Measurements from ENCODE around the gene SRRD. TPM values are rescaled to one million over a fixed set of nuclear protein-coding genes. Genes with fewer than 3 reads are reported as not detected.
A peak's percentile ranks its signal among the peaks of the same experiment; 100 is the strongest.

SRRD gene
- total RNA-seq, 1 donor from 2014 or later = 23.2 TPM

DNA sequence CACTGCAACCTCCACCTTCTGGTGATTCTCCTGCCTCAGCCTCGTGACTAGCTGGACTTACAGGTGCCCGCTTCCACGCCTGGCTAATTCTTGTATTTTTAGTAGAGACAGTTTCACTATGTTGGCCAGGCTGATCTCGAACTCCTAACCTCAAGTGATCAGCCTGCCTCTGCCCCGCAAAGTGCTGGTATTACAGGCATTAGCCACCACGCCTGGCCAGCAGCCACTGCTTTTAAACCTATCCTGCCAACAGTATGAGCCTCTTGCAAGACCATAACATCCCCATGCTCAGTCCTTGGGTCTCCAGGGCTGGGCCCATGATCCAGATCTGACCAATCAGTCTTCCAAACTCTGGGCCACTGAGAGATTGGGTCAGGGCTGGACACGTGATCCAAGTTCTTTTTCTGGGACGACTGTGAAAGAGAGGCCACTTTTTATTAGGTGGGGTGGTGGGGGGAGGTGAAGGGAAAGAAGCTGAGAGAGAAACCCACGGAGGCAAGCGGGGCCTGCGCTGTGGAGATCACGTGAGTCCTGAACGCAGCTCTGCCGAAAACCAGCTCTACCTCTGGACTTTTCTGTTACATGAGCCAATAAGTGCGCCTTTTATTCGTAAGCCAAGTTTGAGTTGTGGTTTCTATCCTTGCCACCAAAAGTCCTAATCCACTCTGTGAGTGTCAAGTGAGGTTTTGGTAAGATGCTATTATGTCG is 36.7 kb upstream of the SRRD start:
- DNase-seq (ENCODE audit: low spot score) = no peak
- Mint-ChIP-seq H3K27ac (ENCODE audit: unreplicated experiment) (no peak overlapping the region), H3K9me3 (ENCODE audit: low read depth) (no peaks in the 10 kb centered on the region), H3K36me3 (ENCODE audit: low read depth) (peaks cover 9% of the 10 kb centered on the region), H3K4me1 (ENCODE audit: low read depth) (no peaks in the 10 kb centered on the region), H3K27me3 (ENCODE audit: low read depth) (no peaks in the 10 kb centered on the region), H3K4me3 (ENCODE audit: unreplicated experiment) (no peak overlapping the region)
- no peak for TF ChIP-seq CTCF (IDR thresholded peaks at IDR 0.05)

DNA sequence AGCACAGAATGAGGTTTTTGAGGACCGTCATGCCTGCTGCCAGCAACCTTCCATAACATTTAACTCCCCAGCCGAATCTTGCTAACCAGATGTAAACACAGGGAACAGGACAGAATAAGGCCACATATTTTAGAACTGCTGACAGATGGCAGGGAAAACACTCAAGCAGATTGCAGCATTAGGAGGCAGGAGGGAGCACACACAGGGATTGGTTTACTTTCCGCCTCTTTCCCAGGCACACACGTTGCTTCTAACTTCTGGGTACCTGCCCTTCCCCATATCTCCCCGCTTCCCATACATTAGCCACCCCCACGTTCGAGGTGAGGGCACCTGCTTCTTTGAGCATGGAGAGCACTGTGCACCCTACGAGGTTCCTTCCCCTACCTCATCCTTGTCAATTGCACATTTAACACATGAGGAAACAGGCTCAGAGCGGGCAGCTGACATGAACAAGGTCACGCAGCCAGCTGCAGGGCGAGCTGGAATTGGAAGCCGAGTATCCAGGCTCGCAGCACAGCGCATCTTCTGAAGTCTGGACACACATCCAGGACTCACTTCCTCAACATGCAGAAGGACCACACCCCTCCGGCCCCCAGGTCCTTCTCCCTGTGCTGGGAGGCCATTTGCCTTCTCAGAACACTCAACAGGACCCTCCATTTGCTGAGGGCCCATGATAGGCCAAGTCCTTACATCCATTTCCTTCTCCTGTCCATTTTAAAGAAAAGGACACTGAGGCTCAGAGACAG is 35.9 kb upstream of the SRRD start:
- Mint-ChIP-seq H3K27me3 (ENCODE audit: low read depth) (no peaks in the 10 kb centered on the region), H3K4me3 (ENCODE audit: unreplicated experiment) (no peak overlapping the region), H3K9me3 (ENCODE audit: low read depth) (no peaks in the 10 kb centered on the region), H3K4me1 (ENCODE audit: low read depth) (no peaks in the 10 kb centered on the region), H3K27ac (ENCODE audit: unreplicated experiment) (no peak overlapping the region), H3K36me3 (ENCODE audit: low read depth) (peaks cover 11% of the 10 kb centered on the region)
- no peak for DNase-seq (ENCODE audit: low spot score)
- no peak for TF ChIP-seq CTCF (IDR thresholded peaks at IDR 0.05)

- Mint-ChIP-seq H3K9me3 (ENCODE audit: low read depth) (no peaks in the 10 kb centered on the region), H3K27me3 (ENCODE audit: low read depth) (no peaks in the 10 kb centered on the region), H3K4me1 (ENCODE audit: low read depth) (no peaks in the 10 kb centered on the region), H3K4me3 (ENCODE audit: unreplicated experiment) (no peak overlapping the region), H3K36me3 (ENCODE audit: low read depth) (peaks cover 11% of the 10 kb centered on the region), H3K27ac (ENCODE audit: unreplicated experiment) (no peak overlapping the region)
- DNase-seq (ENCODE audit: low spot score) = no peak
- no peak for TF ChIP-seq CTCF (IDR thresholded peaks at IDR 0.05)
Observed at GRCh38 chr22:26448334-26448733, 35.3 kb upstream of the SRRD start.

DNA sequence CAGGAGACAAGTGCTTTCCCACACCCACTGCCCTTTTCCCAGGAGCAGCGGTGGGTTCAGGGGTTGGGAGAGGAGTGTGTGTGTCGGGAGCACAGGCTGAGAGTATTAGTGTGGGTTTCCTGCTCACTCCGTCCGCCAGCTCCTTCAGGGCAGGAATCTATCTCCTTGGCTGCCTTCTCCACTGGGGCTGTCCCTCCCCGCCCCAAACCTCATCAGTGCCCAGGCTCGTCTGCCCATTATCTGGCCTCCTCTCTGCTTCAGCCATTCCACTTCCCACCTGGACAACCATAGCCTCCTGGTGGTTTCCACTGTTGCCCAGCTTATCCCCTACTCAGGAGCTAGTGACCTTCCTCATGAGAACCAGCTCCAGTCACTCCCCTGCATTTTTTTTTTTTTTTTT is 34.7 kb upstream of the SRRD start:
- Mint-ChIP-seq H3K27me3 (ENCODE audit: low read depth) (no peaks in the 10 kb centered on the region), H3K4me3 (ENCODE audit: unreplicated experiment) (no peak overlapping the region), H3K4me1 (ENCODE audit: low read depth) (no peaks in the 10 kb centered on the region), H3K9me3 (ENCODE audit: low read depth) (no peaks in the 10 kb centered on the region), H3K36me3 (ENCODE audit: low read depth) (peaks cover 13% of the 10 kb centered on the region), H3K27ac (ENCODE audit: unreplicated experiment) (peak overlapping the region; percentile 43)
- no peak for TF ChIP-seq CTCF (IDR thresholded peaks at IDR 0.05)
- no peak for DNase-seq (ENCODE audit: low spot score)

DNA sequence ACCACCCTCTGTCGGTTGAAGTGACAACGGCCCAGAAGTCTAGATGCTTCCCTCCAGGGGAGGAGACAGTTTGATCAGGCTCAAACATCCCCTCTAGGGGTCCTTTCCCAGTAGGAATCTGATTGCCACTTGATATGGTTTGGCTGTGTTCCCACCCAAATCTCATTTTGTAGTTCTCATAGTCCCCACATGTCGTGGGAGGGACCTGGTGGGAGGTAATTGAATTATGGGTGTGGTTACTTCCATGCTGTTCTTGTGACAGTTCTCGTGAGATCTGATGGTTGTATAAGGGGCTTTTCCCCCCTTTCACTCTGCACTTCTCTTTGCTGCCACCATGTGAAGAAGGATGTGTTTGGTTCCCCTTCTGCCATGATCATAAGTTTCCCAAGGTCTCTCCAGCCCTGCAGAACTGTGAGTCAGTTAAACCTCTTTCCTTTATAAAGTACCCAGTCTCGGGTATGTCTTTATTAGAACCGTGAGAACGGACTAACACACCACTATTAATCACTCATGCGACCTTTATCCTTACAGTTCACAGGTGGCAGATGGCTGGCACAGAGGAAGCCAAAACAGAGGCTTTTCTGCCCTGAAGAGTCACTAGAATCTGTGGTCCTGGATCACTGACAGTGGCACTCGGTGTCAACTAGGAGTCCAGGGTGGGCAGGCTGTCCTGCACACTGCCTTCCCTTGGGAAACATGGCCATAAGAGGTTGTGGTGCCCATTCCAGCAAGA is 33.1 kb upstream of the SRRD start:
- no peaks in the 10 kb centered on the region for H3K4me1 Mint-ChIP-seq (ENCODE audit: low read depth)
- no peaks in the 10 kb centered on the region for H3K27me3 Mint-ChIP-seq (ENCODE audit: low read depth)
- TF ChIP-seq CTCF (IDR thresholded peaks at IDR 0.05) = no peak
- H3K9me3 Mint-ChIP-seq (ENCODE audit: low read depth) = no peaks in the 10 kb centered on the region
- DNase-seq (ENCODE audit: low spot score) = no peak
- peaks cover 13% of the 10 kb centered on the region for H3K36me3 Mint-ChIP-seq (ENCODE audit: low read depth)
- no peak overlapping the region for H3K27ac Mint-ChIP-seq (ENCODE audit: unreplicated experiment)
- no peak overlapping the region for H3K4me3 Mint-ChIP-seq (ENCODE audit: unreplicated experiment)

Measured in chondrocyte (in vitro differentiated cells).